Stimulated activated CD8-positive, alpha-beta memory T cell treated with anti-CD3 and anti-CD28 coated beads, Interleukin-2, amount 100 ng/mL, for 1 hour (primary cell): ENCODE measurements around the gene EXO5.
"Not testable (repeated sequence)": the region's sequence is repeated elsewhere in the genome, so short reads cannot be mapped to it uniquely, and the experiment has no call there.

Source experiments
- DNase-seq, 2 donors: peaks; one replicate each; pipeline ENCODE4 v3.0.0-alpha.2; 2020; ENCODE audit warnings: low read depth in 2 of 2

Gene EXO5

GRCh38 chr1:40553017-40553416 lies 44.5 kb downstream of the EXO5 start:
- no peak for DNase-seq

GRCh38 chr1:40554807-40555206 lies 46.2 kb downstream of the EXO5 start:
- DNase-seq, result not testable (repeated sequence)

GRCh38 chr1:40556121-40556520 lies 47.6 kb downstream of the EXO5 start:
- no peak for DNase-seq

- not testable (repeated sequence) for DNase-seq
Observed at GRCh38 chr1:40558241-40558640, 49.7 kb downstream of the EXO5 start.

- no peak for DNase-seq
Observed at GRCh38 chr1:40562185-40562584, 53.6 kb downstream of the EXO5 start.

GRCh38 chr1:40563266-40563665 lies 54.7 kb downstream of the EXO5 start:
- no peak for DNase-seq

GRCh38 chr1:40564506-40564905 lies 55.9 kb downstream of the EXO5 start:
- DNase-seq, result no peak

- DNase-seq, result no peak
Observed at GRCh38 chr1:40564913-40565312, 56.3 kb downstream of the EXO5 start.
